HG02884 (cell line): ENCODE results near the gene PTPRN2.

Source experiments
- ATAC-seq: cut with Tn5 transposase; IDR thresholded peaks from one replicate; pipeline ENCODE4 v1.9.1; 2021; ENCODE audit warnings: mild to moderate bottlenecking, moderate library complexity; ENCODE audit not compliant: unreplicated experiment

The PTPRN2 gene

DNA sequence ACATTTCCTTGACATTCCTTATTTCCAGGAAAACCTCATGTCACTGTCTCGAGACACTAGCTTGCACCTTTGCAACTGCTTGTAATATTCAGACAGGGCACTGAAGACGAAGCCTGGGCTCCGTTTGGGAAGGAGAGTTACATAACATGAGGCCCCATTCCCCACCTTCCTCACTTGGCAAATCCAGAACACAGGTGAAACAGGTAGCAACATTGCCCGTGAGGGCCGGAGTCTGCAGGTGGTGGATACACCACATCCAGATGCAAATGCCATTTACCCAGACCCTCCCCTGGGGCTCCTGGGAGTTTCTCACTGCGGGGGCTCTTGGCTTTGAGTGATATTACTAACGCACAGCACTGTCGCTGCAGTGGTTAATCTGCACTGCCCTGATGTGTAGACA is 491.0 kb downstream of the PTPRN2 start:
- no peak for ATAC-seq

DNA sequence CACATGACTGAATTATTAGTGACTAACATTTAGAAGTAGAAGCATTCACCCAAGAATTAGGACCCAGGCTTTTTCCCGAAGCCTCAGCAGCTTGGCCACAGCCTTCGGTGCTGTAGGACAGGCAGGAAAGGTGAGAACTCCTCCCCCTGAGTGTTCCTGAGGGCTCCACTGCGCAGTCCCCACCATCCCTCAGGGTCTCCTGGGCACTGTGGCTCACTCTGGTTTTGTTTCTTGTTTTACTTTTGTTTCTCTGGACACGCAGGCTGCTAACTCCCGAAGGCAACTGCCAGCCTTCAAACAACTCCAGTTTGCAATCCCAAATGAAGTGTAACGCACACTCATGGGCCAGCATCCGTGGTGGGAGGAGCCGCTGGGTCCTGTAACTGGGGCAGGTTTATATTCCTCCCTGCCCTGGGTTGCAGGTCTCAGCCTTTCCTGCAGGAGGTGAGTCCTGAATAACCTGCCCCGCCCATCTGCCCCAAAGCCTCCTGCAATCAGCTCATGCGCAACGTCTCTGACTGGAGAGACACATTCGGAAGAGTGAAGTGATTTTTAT is 492.9 kb downstream of the PTPRN2 start:
- ATAC-seq = no peak

DNA sequence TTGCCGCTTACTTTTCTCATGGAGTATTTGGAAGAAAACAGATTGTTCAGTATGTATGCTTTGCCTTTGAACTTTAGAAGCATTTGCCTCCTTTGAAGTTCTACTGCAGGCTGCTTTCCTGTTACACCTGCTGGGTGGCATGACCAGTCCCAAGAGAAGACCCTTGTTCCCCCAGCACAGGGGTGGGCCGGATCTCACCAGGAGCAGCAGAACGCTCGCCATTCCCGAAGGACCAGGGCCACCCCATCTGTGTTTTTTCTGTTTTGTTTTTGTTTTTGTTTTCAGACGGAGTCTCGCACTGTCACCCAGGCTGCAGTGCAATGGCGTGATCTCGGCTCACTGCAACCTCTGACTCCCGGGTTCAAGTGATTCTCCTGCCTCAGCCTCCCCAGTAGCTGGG is 493.6 kb downstream of the PTPRN2 start:
- no peak for ATAC-seq

DNA sequence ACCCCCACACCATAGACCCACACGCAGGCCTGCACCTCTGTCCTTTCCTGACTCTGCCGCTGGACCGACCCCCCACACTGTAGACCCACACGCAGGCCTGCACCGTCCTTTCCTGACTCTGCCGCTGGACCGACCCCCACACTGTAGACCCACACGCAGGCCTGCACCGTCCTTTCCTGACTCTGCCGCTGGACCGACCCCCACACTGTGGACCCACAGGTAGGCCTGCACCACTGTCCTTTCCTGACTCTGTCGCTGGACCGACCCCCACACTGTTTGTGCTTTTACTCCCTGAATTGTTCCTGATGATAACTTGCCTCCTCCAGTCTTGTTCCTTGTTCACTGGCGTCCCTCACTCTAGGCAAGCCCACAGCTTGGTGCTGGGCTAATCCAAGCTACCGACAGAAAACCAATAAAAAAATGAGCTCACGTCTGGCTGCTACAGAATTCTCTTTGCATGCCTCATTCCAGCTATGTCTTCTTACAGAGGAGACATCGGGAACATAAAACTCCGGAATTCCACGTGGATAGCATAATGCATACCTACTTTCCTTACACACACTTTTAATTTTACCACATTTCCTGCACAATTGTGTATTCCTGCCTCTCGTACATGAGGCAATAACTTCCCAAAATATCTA is 494.3 kb downstream of the PTPRN2 start:
- no peak for ATAC-seq

DNA sequence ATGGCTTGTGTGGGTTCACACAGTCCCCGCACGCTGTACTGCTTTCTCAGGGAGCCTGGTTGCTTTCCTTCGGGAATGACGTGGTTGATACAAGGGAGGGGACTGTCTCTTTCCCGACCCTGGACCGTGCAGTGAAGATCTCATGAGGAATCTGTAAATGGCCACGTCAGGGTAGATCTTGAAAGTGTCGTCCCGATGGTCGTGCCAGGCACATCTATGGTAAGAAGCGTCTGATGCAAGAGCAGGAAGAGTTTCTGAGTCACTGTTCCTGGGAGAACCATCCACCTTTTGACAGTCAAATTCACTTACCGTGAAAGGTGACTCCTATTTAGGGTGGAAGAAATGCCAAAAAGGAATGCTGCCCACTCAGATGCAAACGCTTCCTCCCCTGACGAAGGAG is 500.4 kb downstream of the PTPRN2 start:
- no peak for ATAC-seq

DNA sequence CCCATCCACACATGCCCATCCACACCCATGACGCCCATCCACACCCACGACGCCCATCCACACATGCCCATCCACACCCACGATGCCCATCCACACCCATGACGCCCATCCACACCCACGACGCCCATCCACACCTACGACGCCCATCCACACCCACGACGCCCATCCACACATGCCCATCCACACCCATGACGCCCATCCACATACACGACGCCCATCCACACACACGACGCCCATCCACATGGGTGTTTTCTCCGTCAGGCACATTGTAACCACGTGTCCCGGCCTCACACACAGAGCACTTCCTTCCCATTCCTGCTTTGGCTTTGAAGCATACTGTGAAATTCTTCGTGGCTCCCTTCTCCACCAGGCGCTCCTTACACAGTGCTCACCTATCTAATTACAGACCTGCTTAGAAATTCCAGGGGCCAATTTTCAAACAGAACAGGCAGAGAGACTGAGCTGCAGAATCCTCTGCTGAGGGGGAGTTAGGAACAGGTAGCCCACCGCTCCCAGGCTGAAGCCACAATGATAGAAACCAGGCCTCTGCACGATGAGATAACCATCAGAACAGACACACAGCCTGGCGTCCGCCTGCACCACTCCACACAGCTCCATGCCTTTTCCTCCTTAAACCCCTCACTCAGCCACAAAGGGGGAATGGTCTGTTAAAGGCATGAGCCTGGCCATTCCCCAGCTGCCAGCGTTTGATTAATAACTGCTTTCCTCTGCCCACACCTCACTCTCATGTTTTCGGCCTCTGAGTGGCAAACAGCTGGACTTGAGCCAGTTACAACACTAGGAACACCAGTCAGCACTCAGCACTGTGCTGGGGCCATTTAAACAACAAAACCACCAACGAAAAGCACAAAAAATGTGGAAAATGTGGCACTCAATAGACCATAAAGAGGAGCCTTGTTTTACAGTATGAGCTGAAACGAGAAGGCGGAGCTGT is 501.6 kb downstream of the PTPRN2 start:
- ATAC-seq = no peak

DNA sequence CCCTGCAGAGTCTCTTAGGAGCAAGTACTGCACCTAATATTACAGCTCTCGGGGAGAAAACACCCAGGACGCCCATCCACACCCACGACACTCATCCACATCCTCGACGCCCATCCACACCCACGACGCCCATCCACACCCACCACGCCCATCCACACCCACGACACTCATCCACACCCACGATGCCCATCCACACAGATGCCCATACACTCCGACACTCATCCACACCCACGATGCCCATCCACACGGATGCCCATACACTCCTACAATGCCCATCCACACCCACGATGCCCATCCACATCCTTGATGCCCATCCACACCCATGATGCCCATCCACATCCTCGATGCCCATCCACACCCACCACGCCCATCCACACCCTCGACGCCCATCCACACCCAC is 503.1 kb downstream of the PTPRN2 start:
- no peak for ATAC-seq

DNA sequence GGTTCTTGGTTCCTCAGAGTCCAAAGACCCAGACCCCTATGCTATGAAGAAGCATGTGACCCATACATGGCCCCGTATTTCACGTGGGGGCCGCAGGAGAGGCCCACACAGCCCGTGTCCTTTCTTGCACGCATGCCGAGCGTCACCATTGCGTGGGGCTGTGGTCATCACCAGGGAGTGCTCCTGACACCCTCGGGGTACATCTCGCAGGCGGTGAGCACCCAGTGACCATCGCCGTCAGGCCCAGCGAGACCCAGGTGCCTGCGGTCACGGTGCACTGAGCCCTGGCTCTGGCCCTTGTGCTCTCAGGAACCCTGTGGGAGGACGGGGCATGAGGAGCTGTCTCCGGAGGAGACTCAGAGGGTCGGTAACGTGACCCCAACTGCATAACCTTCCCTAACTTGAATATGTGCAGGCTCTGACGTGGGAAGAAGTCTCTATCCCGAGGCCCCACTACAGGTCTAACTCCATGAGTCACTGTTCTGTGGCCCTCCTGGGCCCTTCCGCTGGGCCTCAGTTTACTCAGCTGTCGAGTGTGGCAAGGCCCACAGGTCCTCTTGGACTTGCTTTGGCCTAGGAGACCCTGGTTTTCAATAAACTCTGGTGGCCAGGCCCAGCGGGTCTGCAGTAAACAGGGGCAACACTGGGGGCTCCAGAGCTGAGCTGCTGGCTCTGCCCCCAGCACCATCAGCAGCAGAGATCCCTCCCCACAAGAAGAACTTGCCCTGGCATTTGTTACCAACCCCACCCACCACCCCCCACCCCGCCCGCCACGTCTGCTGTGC is 503.9 kb downstream of the PTPRN2 start:
- no peak for ATAC-seq

DNA sequence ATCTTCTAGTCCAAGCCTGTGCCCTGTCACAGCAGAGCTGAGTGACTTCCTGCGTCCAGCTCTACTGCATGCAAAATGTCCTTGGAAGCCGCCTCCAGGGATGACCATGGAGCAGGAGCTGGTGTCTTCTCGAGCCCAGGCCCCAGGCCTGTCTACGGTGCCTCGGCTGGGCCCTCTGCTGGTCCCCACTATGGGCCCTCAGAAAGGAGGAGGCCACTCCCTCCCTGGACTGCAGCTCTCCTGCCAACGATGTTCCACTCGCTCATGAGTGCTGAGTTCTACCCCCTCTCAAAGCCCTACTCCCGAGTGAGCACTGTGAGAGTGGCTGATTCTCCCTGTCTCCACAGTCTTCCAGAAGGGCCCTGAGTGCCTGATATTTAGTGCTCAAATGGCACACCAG is 504.9 kb downstream of the PTPRN2 start:
- ATAC-seq = no peak

DNA sequence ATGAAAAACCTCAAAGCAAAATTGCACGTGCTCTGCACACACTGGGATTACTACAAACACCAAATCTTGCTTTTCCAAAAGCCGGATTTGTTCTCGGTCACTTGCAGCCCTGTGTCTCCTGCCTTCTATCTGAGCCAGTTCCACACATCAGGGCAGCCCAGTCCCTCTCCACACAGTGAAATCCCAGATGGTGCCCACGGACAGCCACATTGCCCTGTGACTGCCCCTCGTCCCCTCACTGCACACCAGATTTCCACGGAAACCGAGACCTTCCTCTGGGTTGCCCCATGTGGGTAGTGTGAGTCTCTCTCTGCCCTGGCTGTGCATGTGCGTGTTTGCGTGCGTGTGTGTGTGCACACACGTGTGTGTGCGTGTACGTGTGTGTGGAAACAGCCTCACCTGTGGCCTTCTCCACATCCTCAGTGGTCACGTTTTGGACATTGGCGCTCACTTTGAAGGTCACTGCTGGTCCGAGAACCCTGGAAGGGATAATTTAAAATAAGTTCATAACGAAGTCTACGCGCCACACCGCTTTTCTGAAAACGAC is 506.7 kb downstream of the PTPRN2 start:
- no peak for ATAC-seq

DNA sequence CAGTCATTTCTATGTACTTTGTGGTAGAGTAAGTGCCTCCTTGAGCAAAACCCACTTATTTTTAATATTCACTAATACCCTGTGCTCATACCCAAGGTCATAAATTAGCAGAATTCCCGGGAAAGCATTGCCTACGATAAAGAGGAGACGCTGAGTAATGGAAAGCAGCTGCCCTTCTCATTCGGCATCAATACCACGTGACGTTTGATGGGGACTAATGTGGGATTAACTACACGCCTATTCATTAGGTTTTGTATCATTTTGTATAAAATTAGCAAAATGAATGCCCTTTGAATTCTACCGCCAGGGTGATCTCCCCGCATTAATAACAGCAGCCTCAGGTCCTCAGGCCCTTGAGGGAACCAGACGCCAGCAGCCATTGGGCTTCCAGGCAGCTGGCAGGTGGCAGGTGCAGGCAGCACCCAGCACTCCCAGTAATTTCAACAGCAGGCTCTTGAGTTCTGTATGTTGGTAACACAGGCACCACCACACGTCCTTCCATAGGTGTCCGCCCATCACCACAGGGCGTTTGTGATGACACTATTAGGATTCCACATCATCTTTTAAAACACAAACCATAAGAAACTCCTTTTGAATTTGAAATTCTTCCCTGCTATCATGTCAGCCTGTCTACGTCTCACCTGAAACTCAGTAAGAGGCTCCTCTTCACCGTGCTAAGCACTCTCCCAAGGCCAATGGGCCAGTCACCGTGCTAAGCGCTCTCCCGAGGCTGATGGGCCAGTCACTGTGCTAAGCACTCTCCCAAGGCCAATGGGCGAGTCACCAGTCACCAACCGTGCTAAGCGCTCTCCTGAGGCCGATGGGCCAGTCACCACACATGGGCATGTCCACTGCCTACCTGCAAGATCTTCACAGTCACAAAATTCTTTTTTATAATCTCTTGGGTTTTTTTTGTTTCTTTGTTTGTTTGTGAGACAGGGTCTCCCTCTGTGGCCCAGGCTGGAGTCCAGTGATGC is 509.4 kb downstream of the PTPRN2 start:
- ATAC-seq = no peak

DNA sequence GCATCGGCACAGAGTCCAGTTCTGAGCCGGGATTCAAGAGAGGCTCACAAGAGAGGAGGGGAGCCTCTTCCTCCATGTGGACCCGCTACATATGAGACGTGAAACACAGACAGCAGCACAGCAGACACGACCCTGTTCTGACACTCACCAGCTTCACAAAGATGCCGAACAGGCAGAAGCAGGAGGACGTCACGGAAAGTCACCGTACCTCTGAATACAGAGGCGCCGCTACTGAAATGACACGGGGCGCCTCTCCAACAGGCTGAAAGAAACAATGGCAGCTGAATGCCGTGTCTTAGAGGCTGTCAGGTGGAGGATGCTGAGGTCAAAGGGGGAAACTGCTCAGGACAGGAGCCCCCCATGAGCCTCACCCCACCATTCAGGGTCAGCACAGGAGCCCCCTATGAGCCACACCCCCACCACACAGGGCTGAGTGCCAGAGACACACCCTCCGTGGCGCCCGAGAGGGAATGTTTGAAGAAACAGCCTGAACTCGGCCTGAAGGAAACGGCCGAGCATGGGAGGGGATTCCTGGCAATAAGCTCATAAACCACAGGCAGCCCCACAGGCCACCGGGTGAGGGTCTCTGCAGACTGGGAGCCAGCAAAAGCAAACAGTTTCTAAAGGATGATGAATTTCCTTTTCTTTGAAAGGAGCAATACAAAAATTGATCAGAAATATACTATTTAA is 510.3 kb downstream of the PTPRN2 start:
- no peak for ATAC-seq

DNA sequence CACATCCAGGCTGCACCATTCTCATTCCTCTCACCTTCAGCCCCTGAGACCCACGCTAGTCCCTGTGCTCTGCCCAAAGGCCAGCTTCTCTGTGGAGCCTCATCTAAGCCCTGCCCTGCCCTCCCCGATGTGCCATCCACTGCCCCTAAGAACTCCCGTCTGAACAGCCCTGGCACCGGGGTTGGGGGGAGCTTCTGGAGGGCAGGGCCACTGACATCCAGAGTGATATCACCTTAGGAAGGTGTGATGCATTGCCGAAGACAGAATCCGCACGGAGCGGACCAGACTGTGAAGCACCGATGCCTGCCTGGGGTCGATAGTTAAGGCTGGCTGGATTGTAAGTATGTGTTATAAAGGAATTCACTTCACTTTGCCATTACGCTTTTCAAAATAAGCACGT is 511.0 kb downstream of the PTPRN2 start:
- no peak for ATAC-seq

DNA sequence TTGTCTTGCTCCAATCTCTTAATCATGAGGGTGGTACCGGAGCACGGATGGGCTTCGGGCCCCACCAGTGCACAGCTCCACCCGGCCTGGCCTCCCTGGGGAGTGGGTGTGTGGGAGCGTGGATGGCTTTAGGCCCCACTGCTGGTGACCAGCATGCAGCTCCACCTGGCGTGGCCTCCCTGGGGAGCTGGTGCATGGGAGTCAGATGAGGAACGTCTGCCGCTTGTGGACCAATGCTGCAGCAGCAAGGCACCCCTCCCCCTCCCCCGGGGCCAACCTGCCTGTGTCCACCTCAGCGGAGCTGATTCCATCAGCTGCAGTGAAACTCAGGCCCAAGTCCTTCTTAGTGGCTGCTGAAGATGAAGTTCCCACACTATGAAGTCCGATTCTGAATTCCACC is 511.4 kb downstream of the PTPRN2 start:
- no peak for ATAC-seq

DNA sequence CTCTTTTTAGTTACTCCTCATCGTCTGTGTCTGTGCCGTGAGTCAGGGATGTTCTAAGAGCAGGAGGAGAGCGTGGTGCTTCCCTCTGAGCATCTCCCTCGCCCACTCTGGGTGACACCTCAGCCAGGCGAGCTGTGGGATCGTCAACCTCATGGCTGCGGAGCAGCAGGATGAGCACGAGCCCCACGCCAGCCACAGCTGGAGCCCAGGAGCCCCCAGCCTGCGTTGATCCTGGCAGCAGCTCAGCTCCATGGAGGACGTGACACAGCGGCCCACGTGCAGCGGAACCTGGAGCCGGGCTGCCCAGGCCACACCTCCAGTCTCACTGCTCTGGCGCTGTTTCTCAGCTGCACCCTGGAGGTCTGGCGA is 512.0 kb downstream of the PTPRN2 start:
- ATAC-seq = no peak

DNA sequence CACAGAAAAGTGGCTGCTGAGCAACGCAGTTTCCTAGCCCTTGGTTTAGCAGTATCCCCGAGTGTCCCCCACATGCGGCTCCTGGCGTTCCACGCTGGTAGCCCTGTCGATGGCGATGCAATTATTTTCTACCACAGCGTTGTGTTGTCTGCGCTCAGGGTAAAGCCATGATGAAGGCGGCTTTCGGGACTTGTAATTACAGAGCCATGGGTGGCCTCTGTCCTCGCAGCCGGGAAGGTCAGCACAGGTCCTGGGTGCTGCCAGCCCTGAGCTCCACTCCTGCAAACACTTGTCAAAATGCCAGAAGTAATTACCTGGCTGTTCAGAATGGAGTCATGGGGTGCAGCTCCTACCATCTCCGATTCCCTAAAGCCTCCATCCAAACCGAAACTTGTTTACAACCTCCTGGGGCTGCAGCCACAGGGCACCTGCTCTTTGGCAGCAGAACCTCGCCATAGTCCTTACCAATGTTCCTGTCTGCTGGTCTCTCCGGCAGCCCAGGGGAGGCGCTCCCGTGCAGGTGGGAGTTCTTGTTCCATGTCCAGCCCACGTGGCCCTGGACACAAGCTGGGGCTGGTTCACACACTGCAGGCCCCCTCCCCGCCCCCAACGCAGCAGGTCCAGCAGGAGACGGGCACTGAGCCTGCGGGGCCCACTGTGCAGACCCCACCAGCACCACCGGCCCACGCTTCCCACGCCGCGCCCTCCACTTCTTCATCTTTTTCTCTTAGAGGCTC is 512.6 kb downstream of the PTPRN2 start:
- no peak for ATAC-seq

DNA sequence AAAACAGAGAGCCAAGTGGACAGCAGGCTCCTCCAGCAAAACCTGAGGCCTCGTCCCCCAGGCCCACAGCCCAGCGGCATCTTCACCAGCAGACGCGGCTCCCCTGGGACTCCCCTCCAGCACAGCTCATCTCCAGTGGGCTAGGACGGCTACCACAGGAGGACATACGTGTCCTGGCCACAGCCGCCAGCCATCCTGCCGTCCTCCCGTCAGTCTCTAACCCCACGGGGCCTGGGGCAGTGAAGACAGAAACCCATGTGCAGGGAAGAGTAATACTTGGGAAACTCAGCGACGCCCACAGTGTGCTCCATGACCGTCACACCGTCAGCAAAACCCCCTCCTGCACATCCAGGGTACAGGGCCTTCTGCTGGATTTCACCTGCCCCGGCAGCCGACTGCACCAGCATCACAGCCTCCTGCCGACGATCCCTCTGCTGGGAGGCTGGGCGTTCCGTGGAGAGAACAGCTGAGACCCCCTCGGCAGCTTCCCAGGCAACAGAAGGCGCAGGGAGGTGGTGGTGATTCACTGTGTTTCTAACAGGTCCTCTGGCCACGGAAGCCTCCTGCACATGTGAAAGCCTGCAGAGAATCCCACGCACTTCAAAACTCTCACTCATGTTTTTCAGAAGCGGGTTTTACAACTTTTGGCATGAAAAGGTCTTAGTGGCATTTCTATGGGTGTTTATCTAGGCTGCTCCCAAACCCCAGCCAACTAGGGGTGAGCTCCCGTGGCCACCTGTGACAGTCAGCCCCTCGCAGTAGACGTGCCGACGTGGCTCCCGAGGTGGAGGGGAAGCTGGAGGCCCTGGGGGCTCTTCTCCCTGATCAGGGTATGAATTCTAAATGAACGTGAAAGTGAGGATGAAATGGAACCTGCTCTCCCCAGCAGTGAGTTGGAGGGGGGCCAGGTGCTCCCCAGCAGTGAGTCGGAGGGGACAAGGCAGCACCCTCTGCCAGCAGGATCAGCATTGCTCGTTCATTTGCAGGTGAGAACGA is 513.5 kb downstream of the PTPRN2 start:
- ATAC-seq = no peak
